Lung (tissue), 12 donors: ENCODE data around the gene TEX2. TPM values are rescaled to one million over a fixed set of nuclear protein-coding genes. Genes with fewer than 3 reads are reported as not detected.

Experiments used
- ATAC-seq: fragments of 200-7000 bp; cut with Tn5 transposase; one replicate; pipeline ENCODE4 v1.9.1; 2020; ENCODE audit warnings: moderate number of reproducible peaks; ENCODE audit not compliant: insufficient read depth, low FRiP score
- DNase-seq, 3 donors: peaks; one replicate each; pipeline ENCODE4 v3.0.0-alpha.2; 2013 to 2017
- H3K27ac ChIP-seq, 2 donors: one replicate each; pipeline ENCODE4 v1.5.1; 2013; ENCODE audit warnings: mild to moderate bottlenecking in 2 of 2, moderate library complexity in 2 of 2, control low read depth in 1 of 2, inconsistent platforms in 1 of 2, low read depth in 1 of 2, low read length in 1 of 2
- H3K27me3 ChIP-seq, 3 donors: one replicate each; pipeline ENCODE4 v1.5.1; 2013; ENCODE audit warnings: low read length in 2 of 3; ENCODE audit not compliant: control insufficient read depth in 3 of 3, insufficient read depth in 3 of 3
- H3K36me3 ChIP-seq, 4 donors: one replicate each; pipeline ENCODE4 v1.5.1; 2013; ENCODE audit warnings: low read length in 4 of 4, mild to moderate bottlenecking in 1 of 4, moderate library complexity in 1 of 4; ENCODE audit not compliant: control insufficient read depth in 4 of 4, insufficient read depth in 4 of 4
- H3K4me1 ChIP-seq, 5 donors: one replicate each; pipeline ENCODE4 v1.5.1; 2013; ENCODE audit warnings: low read length in 5 of 5, mild to moderate bottlenecking in 2 of 5, moderate library complexity in 1 of 5; ENCODE audit not compliant: control insufficient read depth in 5 of 5, insufficient read depth in 5 of 5
- H3K4me3 ChIP-seq: one replicate; pipeline ENCODE4 v1.5.1; 2013; ENCODE audit warnings: mild to moderate bottlenecking, control low read depth, moderate library complexity
- H3K9ac ChIP-seq, 2 donors: one replicate each; pipeline ENCODE4 v1.5.1; 2013; ENCODE audit warnings: low read length in 2 of 2, control low read depth in 1 of 2; ENCODE audit not compliant: insufficient read depth in 1 of 2
- H3K9me3 ChIP-seq, 4 donors: one replicate each; pipeline ENCODE4 v1.5.1; 2013; ENCODE audit warnings: low read length in 3 of 4, mild to moderate bottlenecking in 1 of 4, moderate library complexity in 1 of 4; ENCODE audit not compliant: control insufficient read depth in 4 of 4, insufficient read depth in 3 of 4
- whole genome bisulfite sequencing, 2 donors: extraction: QIAGEN DNeasy Blood & Tissue Kit; methylation state at CpG; one replicate each; pipeline ENCODE4 v1.1.7; 2013; 5-methylcytosine and 5-hydroxymethylcytosine counted together
- polyA plus RNA-seq, 2 donors: library from polyadenylated mRNA; stranded (reverse); fragments of 200-250 nt; gene quantifications; one replicate each; pipeline ENCODE4 v1.2.1, GENCODE V29; 2013
- total RNA-seq, 2 donors: library from RNA; depleted of rRNA in 1 of 2; stranded (reverse); fragments of >200 nt in 1 of 2; gene quantifications; one replicate each; pipeline ENCODE4 v1.2.1, GENCODE V29; 2014 to 2021
- TF ChIP-seq, protein P1 (sequence below): IDR thresholded peaks from 2 replicates; pipeline ENCODE4 v1.5.1; 2012; ENCODE audit warnings: mild to moderate bottlenecking; ENCODE audit errors: control extremely low read depth, extremely low read depth
- donor health status: control.
- donor health status: control.
- donor health status: Bipolar disorder and iron deficiency.
- donor health status: healthy.
- donor health status: DM: yes; HTN: yes; CAD: no.

Gene TEX2
- total and polyA plus RNA-seq, 4 donors: 10.0 to 42.8 (median 28.8) TPM

DNA sequence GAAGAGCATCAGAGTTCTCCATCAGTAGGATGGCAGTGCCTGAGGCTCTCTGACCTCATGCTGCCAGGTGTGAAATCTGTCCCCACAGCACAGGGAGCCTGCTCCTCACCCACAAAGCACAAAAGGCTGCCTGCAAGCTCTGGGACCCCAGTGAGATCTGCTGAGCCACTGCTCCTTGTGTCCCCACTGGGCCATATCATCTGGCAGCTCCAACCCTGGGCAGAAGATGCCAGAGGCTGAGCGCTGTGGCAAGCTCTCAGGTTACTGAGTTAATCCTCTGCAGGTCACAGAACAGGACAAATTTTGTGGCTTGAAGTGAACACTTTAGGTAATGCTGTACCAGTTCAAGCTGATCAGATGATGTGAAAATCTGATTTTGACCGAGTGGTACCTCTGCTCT lies 106.4 kb downstream of the TEX2 start:
- TF ChIP-seq, protein P1, sequence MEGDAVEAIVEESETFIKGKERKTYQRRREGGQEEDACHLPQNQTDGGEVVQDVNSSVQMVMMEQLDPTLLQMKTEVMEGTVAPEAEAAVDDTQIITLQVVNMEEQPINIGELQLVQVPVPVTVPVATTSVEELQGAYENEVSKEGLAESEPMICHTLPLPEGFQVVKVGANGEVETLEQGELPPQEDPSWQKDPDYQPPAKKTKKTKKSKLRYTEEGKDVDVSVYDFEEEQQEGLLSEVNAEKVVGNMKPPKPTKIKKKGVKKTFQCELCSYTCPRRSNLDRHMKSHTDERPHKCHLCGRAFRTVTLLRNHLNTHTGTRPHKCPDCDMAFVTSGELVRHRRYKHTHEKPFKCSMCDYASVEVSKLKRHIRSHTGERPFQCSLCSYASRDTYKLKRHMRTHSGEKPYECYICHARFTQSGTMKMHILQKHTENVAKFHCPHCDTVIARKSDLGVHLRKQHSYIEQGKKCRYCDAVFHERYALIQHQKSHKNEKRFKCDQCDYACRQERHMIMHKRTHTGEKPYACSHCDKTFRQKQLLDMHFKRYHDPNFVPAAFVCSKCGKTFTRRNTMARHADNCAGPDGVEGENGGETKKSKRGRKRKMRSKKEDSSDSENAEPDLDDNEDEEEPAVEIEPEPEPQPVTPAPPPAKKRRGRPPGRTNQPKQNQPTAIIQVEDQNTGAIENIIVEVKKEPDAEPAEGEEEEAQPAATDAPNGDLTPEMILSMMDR: no peak
- Histone ChIP-seq H3K4me3 (no peak overlapping the region), H3K9ac (peak overlapping the region in 1 of 2 donors; percentile 42), H3K36me3 (peaks cover 0 to 12% (median 2%) of the 10 kb centered on the region in 4 donors), H3K4me1 (peaks cover 27 to 70% (median 43%) of the 10 kb centered on the region in 5 donors), H3K27ac (peak overlapping the region; percentile 57 to 77), H3K9me3 (no peaks in the 10 kb centered on the region), H3K27me3 (no peaks in the 10 kb centered on the region)
- DNase-seq (no peak), ATAC-seq (no peak)
- 95 to 98% methylated on average over 2 of the region's 2 CpGs for WGBS, 2 donors

DNA sequence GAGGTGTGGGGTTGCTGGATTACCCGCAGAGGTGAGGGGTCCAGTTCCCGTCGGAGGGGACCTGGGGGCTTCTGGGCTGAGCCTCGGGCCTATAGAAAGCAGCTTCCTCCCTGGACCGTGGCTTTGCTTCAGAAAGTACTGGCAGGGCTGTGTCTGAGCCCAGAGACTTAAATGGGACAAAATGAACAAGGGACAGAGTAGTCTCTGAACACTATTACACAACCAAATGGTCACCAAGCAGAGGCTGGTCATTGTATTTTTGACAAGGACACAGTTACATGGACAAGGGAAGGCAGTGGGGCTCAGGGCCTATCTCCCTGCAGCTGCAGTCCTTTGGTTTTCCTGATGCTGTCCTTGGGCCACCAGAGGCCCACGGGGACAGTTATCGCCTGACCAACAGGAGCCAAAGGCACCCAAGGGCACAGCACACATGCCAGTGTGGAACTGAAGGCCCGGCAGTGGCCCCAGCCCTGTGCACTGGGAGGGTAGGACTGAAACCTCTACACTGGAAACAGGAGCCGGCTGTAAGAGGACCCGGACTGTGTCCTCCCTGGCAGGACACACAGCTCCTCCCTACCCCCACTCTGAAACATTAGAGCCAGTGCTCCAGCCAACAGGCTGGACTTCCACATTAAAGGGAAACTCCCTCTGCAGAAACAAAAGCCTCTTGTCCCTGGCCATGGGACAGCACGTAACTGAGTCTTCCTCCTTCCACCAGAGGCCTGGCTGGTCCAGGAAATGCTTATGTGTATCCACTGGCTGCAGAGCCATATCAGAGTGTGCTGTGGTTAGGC lies 107.1 kb downstream of the TEX2 start:
- no peaks in the 10 kb centered on the region for H3K27me3 ChIP-seq
- WGBS, 2 donors: 62 to 72% methylated on average over 11 of the region's 11 CpGs
- peak overlapping the region in 1 of 2 donors; percentile 50 for H3K9ac ChIP-seq
- ATAC-seq (peak; percentile 51), DNase-seq (peak; percentile 58 to 87 (median 74))
- no peak overlapping the region for H3K4me3 ChIP-seq
- H3K4me1 ChIP-seq: peaks cover 27 to 70% (median 43%) of the 10 kb centered on the region in 5 donors
- peaks cover 0 to 12% (median 4%) of the 10 kb centered on the region in 4 donors for H3K36me3 ChIP-seq
- TF ChIP-seq, protein P1: no peak
- H3K27ac ChIP-seq: peak overlapping the region; percentile 71 to 77
- H3K9me3 ChIP-seq: no peaks in the 10 kb centered on the region

DNA sequence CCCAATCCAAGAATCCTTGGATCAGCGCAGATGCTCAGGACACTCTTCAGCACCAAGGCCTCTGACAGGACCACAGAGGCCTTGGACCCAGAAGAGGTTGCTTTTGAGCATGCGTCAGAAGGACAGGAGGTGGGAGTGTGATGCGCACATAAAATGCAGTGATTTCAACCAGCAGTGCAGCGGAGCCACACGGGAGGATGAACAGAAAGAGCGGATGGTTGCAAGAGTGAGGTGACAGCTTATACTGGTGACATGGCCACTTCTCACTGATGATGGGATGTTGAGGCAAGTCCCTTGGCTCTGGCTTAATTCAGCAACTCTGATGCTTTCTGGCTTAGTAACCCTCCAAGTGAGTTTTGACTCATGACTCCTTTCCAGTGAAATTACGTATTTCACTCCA lies 107.9 kb downstream of the TEX2 start:
- peak overlapping the region; percentile 65 to 77 for H3K27ac ChIP-seq
- H3K27me3 ChIP-seq: no peaks in the 10 kb centered on the region
- ATAC-seq: no peak

More for the DNA sequence above, 107.9 kb downstream of the TEX2 start:
- no peak overlapping the region for H3K4me3 ChIP-seq
- peaks cover 29 to 70% (median 43%) of the 10 kb centered on the region in 5 donors for H3K4me1 ChIP-seq
- 93 to 94% methylated on average over 7 of the region's 7 CpGs for WGBS, 2 donors
- TF ChIP-seq, protein P1: no peak
- peaks cover 0 to 12% (median 7%) of the 10 kb centered on the region in 4 donors for H3K36me3 ChIP-seq
- peak overlapping the region in 1 of 2 donors; percentile 50 for H3K9ac ChIP-seq
- no peak for DNase-seq
- no peaks in the 10 kb centered on the region for H3K9me3 ChIP-seq
